OCI-LY7 (cell line): Measurements from ENCODE around the gene UBE3D. TPM values are rescaled to one million over a fixed set of nuclear protein-coding genes. Genes with fewer than 3 reads are reported as not detected.
"Not testable (repeated sequence)": the region's sequence is repeated elsewhere in the genome, so short reads cannot be mapped to it uniquely, and the experiment has no call there.

Source experiments
- BruUV-seq: library from RNA; stranded (reverse); fragments of 400-500 nt; replicated peaks from 2 replicates; lab custom pipeline; 2021; lab: Mats Ljungman, UMichigan
- CTCF ChIA-PET: fragments of 300-600 bp; sonication (Branson Sonifier 250); formaldehyde crosslinking; loops from one replicate; lab custom pipeline; 2022; ENCODE audit warnings: antibody characterized with exemption; ENCODE audit not compliant: unreplicated experiment; lab: Charles Lee
- POLR2A ChIA-PET: fragments of 300-600 bp; sonication (Branson Sonifier 250); formaldehyde crosslinking; loops from one replicate; lab custom pipeline; 2022; ENCODE audit warnings: antibody characterized with exemption; lab: Charles Lee
- DNase-seq: peaks from one replicate; pipeline ENCODE4 v3.0.0-alpha.2; 2015; ENCODE audit warnings: low spot score
- H2AFZ ChIP-seq: fragments of 200-600 bp; sonication (generic), shearing (Covaris generic); 2 replicates; pipeline ENCODE4 v1.6.1; 2014; ENCODE audit warnings: mild to moderate bottlenecking, antibody characterized with exemption, low read length, moderate library complexity
- H3K27ac ChIP-seq: fragments of 200-600 bp; sonication (generic); 2 replicates; pipeline ENCODE4 v1.5.1; 2014; ENCODE audit warnings: mixed run types, low read depth, mild to moderate bottlenecking, moderate library complexity, low read length, inconsistent platforms; ENCODE audit not compliant: poor library complexity, severe bottlenecking
- H3K36me3 ChIP-seq: fragments of 200-600 bp; sonication (generic); 2 replicates; pipeline ENCODE4 v1.6.1; 2014; ENCODE audit warnings: mild to moderate bottlenecking, antibody characterized with exemption, low read length, moderate library complexity, mixed read lengths; ENCODE audit not compliant: insufficient read depth
- H3K4me1 ChIP-seq: fragments of 200-600 bp; sonication (generic); 2 replicates; pipeline ENCODE4 v1.5.1; 2014; ENCODE audit warnings: mild to moderate bottlenecking, low read length; ENCODE audit not compliant: insufficient read depth, poor library complexity, severe bottlenecking
- H3K4me2 ChIP-seq: fragments of 200-600 bp; sonication (generic); 2 replicates; pipeline ENCODE4 v1.6.1; 2014; ENCODE audit warnings: mild to moderate bottlenecking, low read length
- H3K4me3 ChIP-seq: fragments of 200-600 bp; sonication (generic); 2 replicates; pipeline ENCODE4 v1.5.1; 2014; ENCODE audit warnings: mild to moderate bottlenecking, low read depth, low read length; ENCODE audit not compliant: poor library complexity, severe bottlenecking
- H3K79me2 ChIP-seq: fragments of 200-600 bp; sonication (generic); 2 replicates; pipeline ENCODE4 v1.6.1; 2016; ENCODE audit warnings: low read depth, mild to moderate bottlenecking, low read length, moderate library complexity, mixed read lengths; ENCODE audit not compliant: insufficient read depth
- H3K9me2 ChIP-seq: fragments of 200-600 bp; sonication (generic); 2 replicates; pipeline ENCODE4 v1.6.1; 2016; ENCODE audit warnings: mild to moderate bottlenecking, low read length, mixed read lengths; ENCODE audit not compliant: insufficient read depth
- H3K9me3 ChIP-seq: fragments of 200-600 bp; sonication (generic); 2 replicates; pipeline ENCODE4 v1.6.1; 2014; ENCODE audit warnings: mild to moderate bottlenecking, mixed run types, low read length, mixed read lengths
- H4K20me1 ChIP-seq: fragments of 200-600 bp; sonication (generic); 2 replicates; pipeline ENCODE4 v1.6.1; 2014; ENCODE audit warnings: mild to moderate bottlenecking, antibody characterized with exemption, low read length, moderate library complexity, mixed read lengths; ENCODE audit not compliant: insufficient read depth
- CTCF ChIP-seq: fragments of 200-600 bp; sonication (generic); conservative IDR thresholded peaks from 2 replicates; pipeline ENCODE4 v1.5.1; 2014; ENCODE audit warnings: mild to moderate bottlenecking, antibody characterized with exemption, low read length, moderate library complexity, mixed read lengths
- EZH2phosphoT487 ChIP-seq: fragments of 200-600 bp; sonication (generic); IDR thresholded peaks from 2 replicates; pipeline ENCODE4 v1.6.1; 2018; ENCODE audit warnings: low read depth, borderline replicate concordance, mild to moderate bottlenecking, mixed run types, antibody characterized with exemption, low read length, moderate library complexity, mixed read lengths
- intact Hi-C: fragments of 100-400 bp; cut with micrococcal nuclease; formaldehyde crosslinking; loops from one replicate; pipeline ENCODE4 v1.10.0; 2022; ENCODE audit not compliant: unreplicated experiment
- total RNA-seq, 2 experiments: library from RNA; depleted of rRNA in 1 of 2; stranded (reverse); fragments of >200 nt in 1 of 2; shearing (Covaris generic) in 1 of 2; gene quantifications; 2 replicates each; pipeline ENCODE4 v1.2.3, GENCODE V29; 2014 to 2022

The UBE3D gene
- total RNA-seq, 2 experiments from 2014 or later, result 11.0 to 15.1 TPM

GRCh38 chr6:82953871-82954270, 111.8 kb downstream of the UBE3D start:
- Histone ChIP-seq H3K36me3 (peaks cover 20% of the 10 kb centered on the region), H3K4me2 (no peak overlapping the region), H4K20me1 (no peaks in the 10 kb centered on the region), H3K4me3 (no peak overlapping the region), H3K9me3 (no peaks in the 10 kb centered on the region), H3K9me2 (no peaks in the 10 kb centered on the region), H3K4me1 (peaks cover 33% of the 10 kb centered on the region), H3K27ac (no peak overlapping the region), H2AFZ (no peak overlapping the region), H3K79me2 (no peaks in the 10 kb centered on the region)
- ChIA-PET POLR2A (interaction anchor here (0.7 to 1.7 kb wide), 2 partner anchors 10 to 18 kb away, joined by 3 to 4 read pairs; no protein-coding TSS in a partner anchor), CTCF (no interaction called here)
- BruUV-seq, result no TSS peak
- DNase-seq, result no peak
- TF ChIP-seq EZH2phosphoT487 (no peak), CTCF (no peak)
- intact Hi-C loops, result no loop called here

- Histone ChIP-seq H3K9me3 (no peaks in the 10 kb centered on the region), H3K36me3 (peaks cover 17% of the 10 kb centered on the region), H3K4me1 (peaks cover 22% of the 10 kb centered on the region), H4K20me1 (no peaks in the 10 kb centered on the region), H3K27ac (no peak overlapping the region), H3K4me3 (no peak overlapping the region), H3K9me2 (no peaks in the 10 kb centered on the region), H2AFZ (no peak overlapping the region), H3K4me2 (no peak overlapping the region), H3K79me2 (no peaks in the 10 kb centered on the region)
- ChIA-PET CTCF (no interaction called here), POLR2A (no interaction called here)
- BruUV-seq, result no TSS peak
- intact Hi-C loops, result no loop called here
- no peak for DNase-seq
- no peak for TF ChIP-seq CTCF
- TF ChIP-seq EZH2phosphoT487, result no peak
Measured at GRCh38 chr6:82951935-82952334, 113.7 kb downstream of the UBE3D start.

GRCh38 chr6:82951389-82951788, 114.3 kb downstream of the UBE3D start:
- Histone ChIP-seq H3K4me2 (no peak overlapping the region), H3K27ac (no peak overlapping the region), H3K79me2 (no peaks in the 10 kb centered on the region), H4K20me1 (no peaks in the 10 kb centered on the region), H3K9me3 (no peaks in the 10 kb centered on the region), H3K36me3 (peaks cover 11% of the 10 kb centered on the region; the same call in 1 of the 2 replicates), H3K9me2 (no peaks in the 10 kb centered on the region), H2AFZ (no peak overlapping the region), H3K4me1 (peaks cover 22% of the 10 kb centered on the region), H3K4me3 (no peak overlapping the region)
- intact Hi-C loops, result no loop called here
- ChIA-PET CTCF (no interaction called here), POLR2A (no interaction called here)
- DNase-seq, result no peak
- no TSS peak for BruUV-seq
- no peak for TF ChIP-seq EZH2phosphoT487
- no peak for TF ChIP-seq CTCF

- H3K79me2 ChIP-seq, H4K20me1 ChIP-seq, CTCF ChIA-PET, intact Hi-C loops, H3K9me2 ChIP-seq, H3K4me3 ChIP-seq, H2AFZ ChIP-seq, H3K27ac ChIP-seq, H3K4me1 ChIP-seq, POLR2A ChIA-PET, BruUV-seq, H3K4me2 ChIP-seq: not testable (repeated sequence)
- Histone ChIP-seq H3K9me3 (peaks cover 31% of the 10 kb centered on the region), H3K36me3 (peaks cover 20% of the 10 kb centered on the region)
- DNase-seq, result peak; percentile 3
Measured at GRCh38 chr6:82930915-82931314, 134.7 kb downstream of the UBE3D start.
